ENCODE data around the gene KISS1.

- no peak for TF ChIP-seq EZH2 (optimal IDR thresholded peaks at IDR 0.05; ENCODE audit: low read depth, low read length)
- TF ChIP-seq CTCF (IDR thresholded peaks at IDR 0.05; ENCODE audit: low read length), result no peak
- no peak for TF ChIP-seq EZH2phosphoT487 (IDR thresholded peaks at IDR 0.05; ENCODE audit: low read length)
Observed at GRCh38 chr1:204196068-204196795, at the start of gene KISS1.

All from MM.1S (cell line).